MM.1S (cell line): ENCODE measurements around the gene MAGOH.

ENCODE experiments used
- DNase-seq: peaks from one replicate; pipeline ENCODE4 v3.0.0-alpha.2; 2015
- H2AFZ ChIP-seq: fragments of 300-600 bp; sonication (generic); 2 replicates; pipeline ENCODE4 v1.6.0; 2016; ENCODE audit warnings: antibody characterized with exemption, low read length
- H3F3A ChIP-seq: fragments of 300-600 bp; sonication (generic); 2 replicates; pipeline ENCODE4 v1.6.1; 2016; ENCODE audit warnings: mild to moderate bottlenecking, antibody characterized with exemption, low read length, moderate library complexity, mixed read lengths; ENCODE audit not compliant: insufficient read depth
- H3K27ac ChIP-seq: fragments of 300-600 bp; sonication (generic); 2 replicates; pipeline ENCODE4 v1.5.1; 2016; ENCODE audit warnings: mild to moderate bottlenecking, low read length
- H3K27me3 ChIP-seq: fragments of 300-600 bp; sonication (generic); replicated peaks from 2 replicates; pipeline ENCODE4 v1.6.0; 2016; ENCODE audit warnings: low read length; ENCODE audit not compliant: insufficient read depth
- H3K36me3 ChIP-seq: fragments of 300-600 bp; sonication (generic); replicated peaks from 2 replicates; pipeline ENCODE4 v1.6.1; 2016; ENCODE audit warnings: mild to moderate bottlenecking, low read length, mixed read lengths; ENCODE audit not compliant: insufficient read depth
- H3K4me1 ChIP-seq: fragments of 300-600 bp; sonication (generic); 2 replicates; pipeline ENCODE4 v1.6.1; 2016; ENCODE audit warnings: low read length, mixed read lengths
- H3K4me2 ChIP-seq: fragments of 300-600 bp; sonication (generic); 2 replicates; pipeline ENCODE4 v1.6.0; 2016; ENCODE audit warnings: low read depth, low read length
- H3K4me3 ChIP-seq: fragments of 300-600 bp; sonication (generic); 2 replicates; pipeline ENCODE4 v1.5.1; 2016; ENCODE audit warnings: low read length, mixed read lengths
- H3K79me2 ChIP-seq: fragments of 300-600 bp; sonication (generic); 2 replicates; pipeline ENCODE4 v1.6.1; 2016; ENCODE audit warnings: mixed run types, low read length, mixed read lengths
- H3K9ac ChIP-seq: fragments of 300-600 bp; sonication (generic); 2 replicates; pipeline ENCODE4 v1.6.1; 2016; ENCODE audit warnings: low read length, mixed read lengths
- H3K9me2 ChIP-seq: fragments of 300-600 bp; sonication (generic); replicated peaks from 2 replicates; pipeline ENCODE4 v1.6.1; 2016; ENCODE audit warnings: mild to moderate bottlenecking, low read length, mixed read lengths; ENCODE audit not compliant: insufficient read depth
- H3K9me3 ChIP-seq: fragments of 300-600 bp; sonication (generic); replicated peaks from 2 replicates; pipeline ENCODE4 v1.6.1; 2016; ENCODE audit warnings: mild to moderate bottlenecking, low read length, mixed read lengths; ENCODE audit not compliant: insufficient read depth
- H4K20me1 ChIP-seq: fragments of 300-600 bp; sonication (generic); 2 replicates; pipeline ENCODE4 v1.6.1; 2016; ENCODE audit warnings: mild to moderate bottlenecking, low read length, moderate library complexity, mixed read lengths; ENCODE audit not compliant: insufficient read depth
- CTCF ChIP-seq: fragments of 300-600 bp; sonication (generic); IDR thresholded peaks from 2 replicates; pipeline ENCODE4 v1.5.1; 2016; ENCODE audit warnings: antibody characterized with exemption, low read length, mixed read lengths
- EZH2 ChIP-seq: fragments of 300-600 bp; sonication (generic); optimal IDR thresholded peaks from 2 replicates; pipeline ENCODE3; 2017; ENCODE audit warnings: low read depth, mild to moderate bottlenecking, antibody characterized with exemption, low read length, mixed read lengths
- EZH2phosphoT487 ChIP-seq: fragments of 300-600 bp; sonication (generic); IDR thresholded peaks from 2 replicates; pipeline ENCODE4 v1.6.1; 2018; ENCODE audit warnings: antibody characterized with exemption, low read length

MAGOH gene

GRCh38 chr1:53256511-53257453, 18.5 kb upstream of the MAGOH start:
- H3K79me2 ChIP-seq = no peaks in the 10 kb centered on the region; the same call in 1 of the 2 replicates
- H3K27ac ChIP-seq = no peak overlapping the region
- no peak overlapping the region for H3K4me3 ChIP-seq
- no peak overlapping the region for H2AFZ ChIP-seq
- no peaks in the 10 kb centered on the region for H3K9me3 ChIP-seq
- H4K20me1 ChIP-seq = no peaks in the 10 kb centered on the region
- no peaks in the 10 kb centered on the region for H3K9me2 ChIP-seq
- no peak overlapping the region for H3K4me2 ChIP-seq
- H3K9ac ChIP-seq = no peak overlapping the region
- peaks cover 27% of the 10 kb centered on the region for H3F3A ChIP-seq
- DNase-seq = no peak
- H3K4me1 ChIP-seq = peaks cover 30% of the 10 kb centered on the region
- H3K27me3 ChIP-seq = no peaks in the 10 kb centered on the region
- no peak for TF ChIP-seq EZH2
- no peak for TF ChIP-seq EZH2phosphoT487
- TF ChIP-seq CTCF = no peak
- peaks cover 12% of the 10 kb centered on the region; the same call in 1 of the 2 replicates for H3K36me3 ChIP-seq

- DNase-seq = no peak
- H3K36me3 ChIP-seq = peaks cover 12% of the 10 kb centered on the region; the same call in 1 of the 2 replicates
- H3K9me2 ChIP-seq = no peaks in the 10 kb centered on the region
- H3K4me2 ChIP-seq = no peak overlapping the region
- no peaks in the 10 kb centered on the region for H4K20me1 ChIP-seq
- no peaks in the 10 kb centered on the region for H3K27me3 ChIP-seq
- TF ChIP-seq CTCF = no peak
- no peak for TF ChIP-seq EZH2phosphoT487
- H2AFZ ChIP-seq = no peak overlapping the region
- H3K9ac ChIP-seq = no peak overlapping the region
- H3K9me3 ChIP-seq = no peaks in the 10 kb centered on the region
- H3K4me1 ChIP-seq = peaks cover 12% of the 10 kb centered on the region
- peaks cover 11% of the 10 kb centered on the region; the same call in 1 of the 2 replicates for H3F3A ChIP-seq
- H3K27ac ChIP-seq = no peak overlapping the region
- no peaks in the 10 kb centered on the region; the same call in 1 of the 2 replicates for H3K79me2 ChIP-seq
- no peak overlapping the region for H3K4me3 ChIP-seq
These were observed 16.7 kb upstream of the MAGOH start for GRCh38 chr1:53255031-53255430.

GRCh38 chr1:53254011-53254640, 15.8 kb upstream of the MAGOH start:
- no peaks in the 10 kb centered on the region for H3K9me2 ChIP-seq
- no peak for DNase-seq
- peaks cover 12% of the 10 kb centered on the region; the same call in 1 of the 2 replicates for H3K36me3 ChIP-seq
- peaks cover 4% of the 10 kb centered on the region for H3K4me1 ChIP-seq
- TF ChIP-seq CTCF (no peak), EZH2phosphoT487 (no peak), EZH2 (no peak)
- no peaks in the 10 kb centered on the region for H4K20me1 ChIP-seq
- H2AFZ ChIP-seq = no peak overlapping the region
- no peaks in the 10 kb centered on the region for H3K27me3 ChIP-seq
- H3K9ac ChIP-seq = no peak overlapping the region
- H3K9me3 ChIP-seq = no peaks in the 10 kb centered on the region
- H3K79me2 ChIP-seq = no peaks in the 10 kb centered on the region; the same call in 1 of the 2 replicates
- H3K4me2 ChIP-seq = no peak overlapping the region
- H3F3A ChIP-seq = 0 out of 2 replicates have a peak, but pooled peaks cover 2% of the 10 kb centered on the region
- no peak overlapping the region for H3K4me3 ChIP-seq
- H3K27ac ChIP-seq = no peak overlapping the region
